GM23338 (cell line): Measurements from ENCODE around the gene BDKRB1.

Experiments used
- CTCF ChIP-seq, 2 experiments: fragments of 200-600 bp in 1 of 2; sonication (generic) in 1 of 2; conservative IDR thresholded peaks; 2 replicates each; pipeline versions ENCODE4 v1.5.1 to v1.6.1; 2016 to 2017; ENCODE audit warnings: antibody characterized with exemption in 2 of 2, low read depth in 2 of 2, mild to moderate bottlenecking in 2 of 2, moderate library complexity in 1 of 2
- EZH2phosphoT487 ChIP-seq: fragments of 200-600 bp; sonication (generic); IDR thresholded peaks from one replicate; pipeline ENCODE4 v1.8.1; 2018; ENCODE audit warnings: antibody characterized with exemption; ENCODE audit not compliant: unreplicated experiment
- JUNB ChIP-seq: IDR thresholded peaks from one replicate; pipeline ENCODE4 v1.6.1; 2016; ENCODE audit warnings: antibody characterized with exemption; ENCODE audit not compliant: unreplicated experiment
- POLR2AphosphoS5 ChIP-seq: IDR thresholded peaks from 2 replicates; pipeline ENCODE4 v1.6.1; 2016; ENCODE audit warnings: antibody characterized with exemption, low read depth

GRCh38 chr14:96272777-96273473 lies 16.9 kb downstream of the BDKRB1 start:
- TF ChIP-seq CTCF (conservative IDR thresholded peaks at IDR 0.05; ENCODE audit: low read depth in 2 of 2) (no peak), POLR2AphosphoS5 (no peak), EZH2phosphoT487 (no peak), JUNB (no peak)
